Measurements from ENCODE around the gene NTHL1.

The NTHL1 gene

GRCh38 chr16:2037647-2038381 is 9.8 kb downstream of the NTHL1 start:
- no peaks in the 10 kb centered on the region for H3K79me2 ChIP-seq (ENCODE audit: control insufficient read depth, insufficient read depth, low read length, poor library complexity)
- no peak overlapping the region for H4K12ac ChIP-seq (ENCODE audit: low read depth, low read length)
- no peak overlapping the region for H3K4me2 ChIP-seq (ENCODE audit: low read length)
- DNase-seq = no peak
- no peak overlapping the region for H3K23ac ChIP-seq (ENCODE audit: low read length)
- no peak overlapping the region for H3K4ac ChIP-seq (ENCODE audit: low read depth, low read length)
- H4K91ac ChIP-seq (ENCODE audit: low read depth, low read length) = no peak overlapping the region
- H3K9ac ChIP-seq (ENCODE audit: low read length) = no peak overlapping the region
- peaks cover 17 to 20% of the 10 kb centered on the region in 2 experiments for H3K36me3 ChIP-seq (ENCODE audit: control insufficient read depth in 1 of 2, insufficient read depth in 2 of 2, low read length in 2 of 2)
- no peak overlapping the region for H3K27ac ChIP-seq (ENCODE audit: low read depth, low read length)
- H3K27me3 ChIP-seq (ENCODE audit: insufficient read depth, low read length) = no peaks in the 10 kb centered on the region
- no CpG with 5 or more reads among the region's 29 CpGs for WGBS (ENCODE audit: extremely low coverage, insufficient coverage, insufficient read length)
- H3K4me1 ChIP-seq (ENCODE audit: control insufficient read depth in 1 of 2, insufficient read depth in 2 of 2, low read length in 2 of 2) = peaks cover 26 to 28% of the 10 kb centered on the region in 2 experiments
- no peak overlapping the region for H2AFZ ChIP-seq (ENCODE audit: insufficient read depth, low read length, poor library complexity)
- no peak overlapping the region for H3K18ac ChIP-seq (ENCODE audit: low read length)
- no peak overlapping the region for H4K8ac ChIP-seq (ENCODE audit: low read depth, low read length)
- H2AK5ac ChIP-seq (ENCODE audit: low read length) = no peak overlapping the region
- H3K79me1 ChIP-seq (ENCODE audit: low read length) = peaks cover 13% of the 10 kb centered on the region
- H2BK120ac ChIP-seq (ENCODE audit: insufficient read depth, low read length, poor library complexity) = no peak overlapping the region
- H2BK5ac ChIP-seq (ENCODE audit: low read depth, low read length, poor library complexity) = no peak overlapping the region
- no peak overlapping the region for H3K14ac ChIP-seq (ENCODE audit: low read length)
- no peak overlapping the region for H3K4me3 ChIP-seq (ENCODE audit: low read depth, low read length)
- H2BK12ac ChIP-seq (ENCODE audit: low read length) = no peak overlapping the region
- H3K9me3 ChIP-seq (ENCODE audit: insufficient read depth, low read depth, low read length) = no peaks in the 10 kb centered on the region

GRCh38 chr16:2037115-2037514 is 10.5 kb downstream of the NTHL1 start:
- Histone ChIP-seq H4K91ac (ENCODE audit: low read depth, low read length) (no peak overlapping the region), H3K9me3 (ENCODE audit: insufficient read depth, low read depth, low read length) (no peaks in the 10 kb centered on the region), H3K79me1 (ENCODE audit: low read length) (peaks cover 13% of the 10 kb centered on the region), H3K9ac (ENCODE audit: low read length) (no peak overlapping the region), H3K4me3 (ENCODE audit: low read depth, low read length) (no peak overlapping the region), H2BK12ac (ENCODE audit: low read length) (no peak overlapping the region), H3K4me1 (ENCODE audit: control insufficient read depth in 1 of 2, insufficient read depth in 2 of 2, low read length in 2 of 2) (peaks cover 28 to 31% of the 10 kb centered on the region in 2 experiments), H2BK5ac (ENCODE audit: low read depth, low read length, poor library complexity) (no peak overlapping the region), H3K79me2 (ENCODE audit: control insufficient read depth, insufficient read depth, low read length, poor library complexity) (no peaks in the 10 kb centered on the region), H3K4ac (ENCODE audit: low read depth, low read length) (no peak overlapping the region), H3K18ac (ENCODE audit: low read length) (no peak overlapping the region), H4K8ac (ENCODE audit: low read depth, low read length) (no peak overlapping the region), H3K27ac (ENCODE audit: low read depth, low read length) (no peak overlapping the region), H4K12ac (ENCODE audit: low read depth, low read length) (no peak overlapping the region), H3K23ac (ENCODE audit: low read length) (no peak overlapping the region), H2BK120ac (ENCODE audit: insufficient read depth, low read length, poor library complexity) (no peak overlapping the region), H3K4me2 (ENCODE audit: low read length) (no peak overlapping the region), H2AFZ (ENCODE audit: insufficient read depth, low read length, poor library complexity) (no peak overlapping the region), H3K27me3 (ENCODE audit: insufficient read depth, low read length) (no peaks in the 10 kb centered on the region), H3K14ac (ENCODE audit: low read length) (no peak overlapping the region), H2AK5ac (ENCODE audit: low read length) (no peak overlapping the region), H3K36me3 (ENCODE audit: control insufficient read depth in 1 of 2, insufficient read depth in 2 of 2, low read length in 2 of 2) (peaks cover 17 to 20% of the 10 kb centered on the region in 2 experiments)
- DNase-seq = no peak
- WGBS (ENCODE audit: extremely low coverage, insufficient coverage, insufficient read length) = no CpG with 5 or more reads among the region's 15 CpGs

GRCh38 chr16:2036200-2036966 is 11.3 kb downstream of the NTHL1 start:
- no peak overlapping the region for H3K4me2 ChIP-seq (ENCODE audit: low read length)
- H2BK120ac ChIP-seq (ENCODE audit: insufficient read depth, low read length, poor library complexity) = no peak overlapping the region
- WGBS (ENCODE audit: extremely low coverage, insufficient coverage, insufficient read length) = no CpG with 5 or more reads among the region's 47 CpGs
- H3K9ac ChIP-seq (ENCODE audit: low read length) = no peak overlapping the region
- DNase-seq = no peak
- no peak overlapping the region for H3K23ac ChIP-seq (ENCODE audit: low read length)
- H3K18ac ChIP-seq (ENCODE audit: low read length) = no peak overlapping the region
- no peak overlapping the region for H2BK5ac ChIP-seq (ENCODE audit: low read depth, low read length, poor library complexity)
- H2AFZ ChIP-seq (ENCODE audit: insufficient read depth, low read length, poor library complexity) = peak overlapping the region; percentile 12
- no peak overlapping the region for H4K12ac ChIP-seq (ENCODE audit: low read depth, low read length)
- no peak overlapping the region for H3K27ac ChIP-seq (ENCODE audit: low read depth, low read length)
- peaks cover 13% of the 10 kb centered on the region for H3K79me1 ChIP-seq (ENCODE audit: low read length)
- H2BK12ac ChIP-seq (ENCODE audit: low read length) = peak overlapping the region; percentile 8
- H2AK5ac ChIP-seq (ENCODE audit: low read length) = peak overlapping the region; percentile 13
- H3K27me3 ChIP-seq (ENCODE audit: insufficient read depth, low read length) = no peaks in the 10 kb centered on the region
- H3K4me1 ChIP-seq (ENCODE audit: control insufficient read depth in 1 of 2, insufficient read depth in 2 of 2, low read length in 2 of 2) = peaks cover 28 to 31% of the 10 kb centered on the region in 2 experiments
- H3K14ac ChIP-seq (ENCODE audit: low read length) = no peak overlapping the region
- H3K4ac ChIP-seq (ENCODE audit: low read depth, low read length) = no peak overlapping the region
- H3K79me2 ChIP-seq (ENCODE audit: control insufficient read depth, insufficient read depth, low read length, poor library complexity) = no peaks in the 10 kb centered on the region
- H3K4me3 ChIP-seq (ENCODE audit: low read depth, low read length) = no peak overlapping the region
- no peaks in the 10 kb centered on the region for H3K9me3 ChIP-seq (ENCODE audit: insufficient read depth, low read depth, low read length)
- H4K8ac ChIP-seq (ENCODE audit: low read depth, low read length) = no peak overlapping the region
- H3K36me3 ChIP-seq (ENCODE audit: control insufficient read depth in 1 of 2, insufficient read depth in 2 of 2, low read length in 2 of 2) = peaks cover 17 to 20% of the 10 kb centered on the region in 2 experiments
- no peak overlapping the region for H4K91ac ChIP-seq (ENCODE audit: low read depth, low read length)

GRCh38 chr16:2035431-2036199 is 12.0 kb downstream of the NTHL1 start:
- Histone ChIP-seq H3K18ac (ENCODE audit: low read length) (peak overlapping the region; percentile 26), H3K4me1 (ENCODE audit: control insufficient read depth in 1 of 2, insufficient read depth in 2 of 2, low read length in 2 of 2) (peaks cover 28 to 31% of the 10 kb centered on the region in 2 experiments), H3K4ac (ENCODE audit: low read depth, low read length) (no peak overlapping the region), H2AFZ (ENCODE audit: insufficient read depth, low read length, poor library complexity) (peak overlapping the region; percentile 19), H2AK5ac (ENCODE audit: low read length) (peak overlapping the region; percentile 52), H3K36me3 (ENCODE audit: control insufficient read depth in 1 of 2, insufficient read depth in 2 of 2, low read length in 2 of 2) (peaks cover 17 to 20% of the 10 kb centered on the region in 2 experiments), H3K4me2 (ENCODE audit: low read length) (no peak overlapping the region), H3K79me1 (ENCODE audit: low read length) (peaks cover 13% of the 10 kb centered on the region), H3K14ac (ENCODE audit: low read length) (peak overlapping the region; percentile 61), H3K23ac (ENCODE audit: low read length) (no peak overlapping the region), H3K27ac (ENCODE audit: low read depth, low read length) (peak overlapping the region; percentile 36), H2BK120ac (ENCODE audit: insufficient read depth, low read length, poor library complexity) (peak overlapping the region; percentile 36), H3K79me2 (ENCODE audit: control insufficient read depth, insufficient read depth, low read length, poor library complexity) (no peaks in the 10 kb centered on the region), H3K9ac (ENCODE audit: low read length) (no peak overlapping the region), H3K4me3 (ENCODE audit: low read depth, low read length) (no peak overlapping the region), H4K91ac (ENCODE audit: low read depth, low read length) (peak overlapping the region; percentile 74), H3K9me3 (ENCODE audit: insufficient read depth, low read depth, low read length) (no peaks in the 10 kb centered on the region), H4K12ac (ENCODE audit: low read depth, low read length) (peak overlapping the region; percentile 56), H4K8ac (ENCODE audit: low read depth, low read length) (peak overlapping the region; percentile 42), H2BK5ac (ENCODE audit: low read depth, low read length, poor library complexity) (peak overlapping the region; percentile 31), H3K27me3 (ENCODE audit: insufficient read depth, low read length) (no peaks in the 10 kb centered on the region), H2BK12ac (ENCODE audit: low read length) (peak overlapping the region; percentile 58)
- DNase-seq = no peak
- WGBS (ENCODE audit: extremely low coverage, insufficient coverage, insufficient read length) = no CpG with 5 or more reads among the region's 34 CpGs

All from trophoblast cell (in vitro differentiated cells and primary cell).